ENCODE measurements around the gene MMP11.

MMP11 gene

DNA sequence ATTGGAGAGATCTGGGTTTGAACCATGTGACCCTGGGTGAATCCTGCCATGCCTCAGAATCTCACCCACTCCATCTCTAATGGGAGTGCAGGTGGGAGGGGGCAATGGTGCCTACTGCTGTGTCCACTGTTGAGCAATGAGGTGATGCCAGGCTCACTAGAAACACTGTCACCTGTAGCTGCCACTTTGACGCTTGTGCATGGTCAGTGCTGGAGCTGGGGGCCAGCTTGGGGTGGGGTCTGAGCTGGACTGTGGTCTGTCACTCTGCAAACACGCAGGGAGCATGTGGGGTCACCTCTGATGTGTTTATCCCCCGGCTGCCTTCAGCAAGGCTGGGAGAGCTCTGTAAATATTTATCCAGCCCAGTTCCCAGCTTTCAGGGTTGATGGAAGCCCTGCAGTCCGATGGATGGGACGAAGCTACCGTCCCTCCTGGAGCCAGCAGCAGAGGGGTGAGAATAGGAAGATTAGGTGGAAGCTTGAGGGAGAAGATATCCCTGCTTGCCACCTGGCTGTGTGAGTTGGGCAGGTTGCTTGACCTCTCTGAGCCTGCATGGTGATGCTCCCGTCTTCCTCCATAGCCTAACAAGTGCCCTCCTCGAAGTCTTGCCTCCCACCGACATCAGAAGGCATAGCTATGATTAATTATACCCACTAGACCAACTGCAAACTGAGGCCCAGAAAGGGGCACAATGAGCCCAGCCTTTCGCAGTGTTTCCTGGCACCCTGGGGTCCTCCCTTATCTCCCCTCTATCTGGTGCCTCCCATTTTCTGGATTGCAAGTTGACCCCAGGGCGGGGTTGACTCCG lies 1.7 kb downstream of the MMP11 start:
- no peak overlapping the region for H3K27ac ChIP-seq
- no peaks in the 10 kb centered on the region for H3K36me3 ChIP-seq
- H3K4me1 ChIP-seq (ENCODE audit: control insufficient read depth in 1 of 2, insufficient read depth in 1 of 2, low read depth in 1 of 2, low read length in 1 of 2) = peaks cover 12 to 20% of the 10 kb centered on the region in 2 experiments
- TF ChIP-seq, protein P1, sequence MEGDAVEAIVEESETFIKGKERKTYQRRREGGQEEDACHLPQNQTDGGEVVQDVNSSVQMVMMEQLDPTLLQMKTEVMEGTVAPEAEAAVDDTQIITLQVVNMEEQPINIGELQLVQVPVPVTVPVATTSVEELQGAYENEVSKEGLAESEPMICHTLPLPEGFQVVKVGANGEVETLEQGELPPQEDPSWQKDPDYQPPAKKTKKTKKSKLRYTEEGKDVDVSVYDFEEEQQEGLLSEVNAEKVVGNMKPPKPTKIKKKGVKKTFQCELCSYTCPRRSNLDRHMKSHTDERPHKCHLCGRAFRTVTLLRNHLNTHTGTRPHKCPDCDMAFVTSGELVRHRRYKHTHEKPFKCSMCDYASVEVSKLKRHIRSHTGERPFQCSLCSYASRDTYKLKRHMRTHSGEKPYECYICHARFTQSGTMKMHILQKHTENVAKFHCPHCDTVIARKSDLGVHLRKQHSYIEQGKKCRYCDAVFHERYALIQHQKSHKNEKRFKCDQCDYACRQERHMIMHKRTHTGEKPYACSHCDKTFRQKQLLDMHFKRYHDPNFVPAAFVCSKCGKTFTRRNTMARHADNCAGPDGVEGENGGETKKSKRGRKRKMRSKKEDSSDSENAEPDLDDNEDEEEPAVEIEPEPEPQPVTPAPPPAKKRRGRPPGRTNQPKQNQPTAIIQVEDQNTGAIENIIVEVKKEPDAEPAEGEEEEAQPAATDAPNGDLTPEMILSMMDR (IDR thresholded peaks at IDR 0.05) = no peak
- H3K4me3 ChIP-seq (ENCODE audit: low read depth in 1 of 2, low read length in 1 of 2) = no peak overlapping the region
- H3K9me3 ChIP-seq = no peaks in the 10 kb centered on the region
- H3K27me3 ChIP-seq = peaks cover 48% of the 10 kb centered on the region

DNA sequence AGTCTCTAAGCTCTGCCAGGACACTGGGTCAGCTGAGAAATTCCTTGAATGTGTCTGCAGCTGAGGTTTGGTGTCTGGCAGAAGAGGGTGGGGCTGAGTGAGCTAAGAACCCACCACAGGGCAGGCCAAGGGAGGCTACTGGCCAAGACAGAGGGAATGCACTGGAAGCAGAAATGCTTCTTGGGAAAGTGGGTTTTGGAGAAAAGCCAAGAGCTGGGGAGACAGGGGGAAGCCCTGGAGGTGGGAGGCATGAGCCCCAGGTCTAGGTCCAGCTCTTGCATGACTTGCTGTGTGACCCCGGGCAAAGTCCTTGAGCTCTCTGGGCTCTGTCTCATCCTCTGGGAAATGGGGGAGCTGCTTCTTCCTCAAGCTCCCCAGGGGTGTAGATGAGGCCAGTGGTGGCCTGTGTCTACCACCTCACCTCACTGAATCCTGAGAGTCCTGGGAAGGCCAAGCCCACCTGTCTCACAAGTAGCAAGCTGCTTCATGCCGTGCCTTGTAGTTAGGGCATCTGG lies 2.3 kb downstream of the MMP11 start:
- TF ChIP-seq, protein P1 (IDR thresholded peaks at IDR 0.05) = no peak
- Histone ChIP-seq H3K4me1 (ENCODE audit: control insufficient read depth in 1 of 2, insufficient read depth in 1 of 2, low read depth in 1 of 2, low read length in 1 of 2) (peaks cover 12 to 20% of the 10 kb centered on the region in 2 experiments), H3K36me3 (no peaks in the 10 kb centered on the region)

DNA sequence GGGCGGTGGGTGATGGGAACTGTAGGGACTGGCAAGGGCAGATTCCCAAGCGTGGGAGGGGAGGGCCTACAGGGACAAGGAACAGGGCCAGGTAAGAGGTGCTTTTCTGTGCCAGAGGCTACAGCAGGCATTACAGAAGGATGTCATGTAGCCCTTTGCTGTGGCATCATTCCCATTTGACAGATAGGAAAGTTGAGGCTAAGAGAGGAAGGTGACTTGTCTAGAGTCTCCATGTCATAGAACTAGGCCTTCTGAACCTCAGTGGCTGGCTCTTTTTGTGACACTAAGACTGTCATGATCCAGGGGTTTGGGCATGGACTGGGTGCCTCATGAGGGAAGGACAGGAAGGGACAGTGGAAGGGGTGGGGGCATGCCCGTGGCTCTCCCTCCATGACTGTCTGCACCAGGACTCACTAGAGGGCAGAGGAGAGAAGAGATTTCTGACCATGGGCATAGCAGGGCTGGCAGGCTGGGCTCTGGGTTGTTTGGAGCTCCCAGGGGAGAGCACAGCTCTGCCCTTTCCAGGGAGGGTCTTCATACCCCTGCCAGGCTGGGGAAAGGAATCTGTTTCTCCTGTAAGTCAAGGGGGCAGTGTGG lies 3.2 kb downstream of the MMP11 start:
- Histone ChIP-seq H3K4me3 (ENCODE audit: low read depth in 1 of 2, low read length in 1 of 2) (no peak overlapping the region), H3K9me3 (no peaks in the 10 kb centered on the region), H3K27ac (no peak overlapping the region), H3K27me3 (peaks cover 48% of the 10 kb centered on the region), H3K4me1 (ENCODE audit: control insufficient read depth in 1 of 2, insufficient read depth in 1 of 2, low read depth in 1 of 2, low read length in 1 of 2) (peaks cover 12 to 19% of the 10 kb centered on the region in 2 experiments), H3K36me3 (no peaks in the 10 kb centered on the region)
- TF ChIP-seq, protein P1 (IDR thresholded peaks at IDR 0.05) = no peak

More for the DNA sequence above, 2.3 kb downstream of the MMP11 start:
- H3K27me3 ChIP-seq = peaks cover 48% of the 10 kb centered on the region
- no peaks in the 10 kb centered on the region for H3K9me3 ChIP-seq
- no peak overlapping the region for H3K4me3 ChIP-seq (ENCODE audit: low read depth in 1 of 2, low read length in 1 of 2)
- H3K27ac ChIP-seq = no peak overlapping the region

DNA sequence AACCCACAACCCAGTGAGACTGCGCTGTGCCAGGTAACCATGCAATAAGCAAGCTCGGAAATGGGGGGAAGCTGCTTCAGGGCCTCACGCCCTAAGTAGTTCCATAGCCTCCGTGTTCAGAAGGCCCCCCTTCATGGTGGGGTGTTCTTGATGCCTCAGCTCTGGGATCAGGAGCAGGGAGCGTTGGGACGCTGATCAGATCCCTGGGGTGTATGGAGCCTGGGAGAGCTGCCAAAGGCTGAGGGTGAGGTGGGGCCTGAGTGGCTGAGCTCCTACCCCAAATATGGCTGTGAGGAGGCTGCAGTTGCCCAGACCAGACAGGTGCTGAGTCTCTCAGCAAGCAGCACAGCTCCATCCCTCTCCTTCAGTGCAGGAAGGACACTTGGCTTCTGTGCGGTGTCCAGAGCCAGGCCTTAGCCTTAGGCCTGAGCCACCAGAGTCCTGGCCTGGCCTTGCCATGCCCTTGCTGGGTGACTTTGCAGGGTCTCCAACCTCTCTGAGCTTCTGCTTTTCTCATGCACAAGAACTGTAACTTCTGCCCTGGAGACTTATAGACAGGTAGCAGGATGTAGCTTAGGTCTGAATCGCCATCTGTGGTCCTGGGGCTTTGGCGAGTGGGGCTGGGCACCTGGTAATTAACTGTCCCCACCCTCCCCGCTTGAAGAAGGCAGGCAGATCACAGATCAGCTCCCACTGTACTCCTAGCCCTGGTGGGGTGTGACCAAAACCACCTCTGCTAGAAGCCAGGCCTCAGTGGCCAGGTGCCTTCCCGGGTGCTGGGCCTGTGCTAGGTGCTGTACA lies 5.3 kb downstream of the MMP11 start:
- no peak overlapping the region for H3K27ac ChIP-seq
- TF ChIP-seq, protein P1 (IDR thresholded peaks at IDR 0.05) = no peak
- no peak overlapping the region for H3K4me3 ChIP-seq (ENCODE audit: low read depth in 1 of 2, low read length in 1 of 2)
- H3K9me3 ChIP-seq = no peaks in the 10 kb centered on the region
- peaks cover 2 to 3% of the 10 kb centered on the region in 2 experiments for H3K4me1 ChIP-seq (ENCODE audit: control insufficient read depth in 1 of 2, insufficient read depth in 1 of 2, low read depth in 1 of 2, low read length in 1 of 2)
- H3K27me3 ChIP-seq = peaks cover 31% of the 10 kb centered on the region
- H3K36me3 ChIP-seq = no peaks in the 10 kb centered on the region

DNA sequence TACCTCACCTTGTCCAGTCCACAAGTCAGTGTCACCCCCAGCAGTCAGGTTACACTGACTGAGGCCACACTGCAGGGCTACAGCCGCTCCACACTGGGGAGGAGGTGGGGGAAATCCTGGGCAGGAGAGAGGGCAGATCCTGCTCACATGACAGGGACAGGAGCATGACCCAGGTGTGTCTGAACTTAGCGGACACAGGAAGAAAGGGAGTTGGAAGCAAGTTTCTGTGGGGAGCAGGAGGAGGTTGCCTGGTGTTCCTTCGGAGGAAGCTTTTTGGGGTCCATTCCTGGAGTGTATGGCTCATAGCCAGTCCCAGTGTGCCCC lies 5.9 kb downstream of the MMP11 start:
- Histone ChIP-seq H3K4me3 (ENCODE audit: low read depth in 1 of 2, low read length in 1 of 2) (no peak overlapping the region), H3K4me1 (ENCODE audit: control insufficient read depth in 1 of 2, insufficient read depth in 1 of 2, low read depth in 1 of 2, low read length in 1 of 2) (no peaks in the 10 kb centered on the region), H3K9me3 (no peaks in the 10 kb centered on the region), H3K36me3 (no peaks in the 10 kb centered on the region), H3K27ac (no peak overlapping the region), H3K27me3 (peaks cover 26% of the 10 kb centered on the region)
- TF ChIP-seq, protein P1 (IDR thresholded peaks at IDR 0.05) = no peak

Data from neutrophil (primary cell).